Neutrophil (primary cell): ENCODE data around the gene CCDC80.
"Not testable (repeated sequence)": the region's sequence is repeated elsewhere in the genome, so short reads cannot be mapped to it uniquely, and the experiment has no call there.

Experiments used
- H3K27ac ChIP-seq: fragments of 200-600 bp; sonication (generic); 2 replicates; pipeline ENCODE4 v1.5.1; 2016; ENCODE audit warnings: mild to moderate bottlenecking, moderate library complexity
- H3K27me3 ChIP-seq: fragments of 200-600 bp; sonication (generic); 2 replicates; pipeline ENCODE4 v1.6.0; 2016; ENCODE audit warnings: mild to moderate bottlenecking
- H3K36me3 ChIP-seq: fragments of 200-600 bp; sonication (generic); 2 replicates; pipeline ENCODE4 v1.5.1; 2017
- H3K4me1 ChIP-seq, 2 experiments: fragments of 200-600 bp in 1 of 2; sonication (generic) in 1 of 2; 1 replicate in 1 of 2; 2 replicates in 1 of 2; pipeline versions ENCODE4 v1.5.1 to v1.6.1; 2013 to 2016; ENCODE audit warnings: low read depth in 1 of 2, low read length in 1 of 2, mild to moderate bottlenecking in 1 of 2, moderate library complexity in 1 of 2; ENCODE audit not compliant: control insufficient read depth in 1 of 2, insufficient read depth in 1 of 2
- H3K4me3 ChIP-seq, 2 experiments: fragments of 200-600 bp in 1 of 2; sonication (generic) in 1 of 2; 1 replicate in 1 of 2; 2 replicates in 1 of 2; pipeline ENCODE4 v1.5.1; 2013 to 2016; ENCODE audit warnings: low read depth in 1 of 2, low read length in 1 of 2, mild to moderate bottlenecking in 1 of 2, moderate library complexity in 1 of 2
- H3K9me3 ChIP-seq: fragments of 200-600 bp; sonication (generic); 2 replicates; pipeline ENCODE4 v1.5.1; 2016
- CTCF ChIP-seq: fragments of 200-600 bp; sonication (generic); IDR thresholded peaks from 2 replicates; pipeline ENCODE4 v1.5.1; 2016; ENCODE audit warnings: antibody characterized with exemption

CCDC80 gene

GRCh38 chr3:112569265-112569664, 71.7 kb downstream of the CCDC80 start:
- Histone ChIP-seq H3K36me3 (peaks cover 9% of the 10 kb centered on the region), H3K27me3 (no peaks in the 10 kb centered on the region), H3K27ac (peak overlapping the region; percentile 68), H3K9me3 (no peaks in the 10 kb centered on the region), H3K4me3 (peak overlapping the region in 1 of 2 experiments; percentile 15), H3K4me1 (peaks cover 45 to 51% of the 10 kb centered on the region in 2 experiments)
- TF ChIP-seq CTCF, result no peak

- Histone ChIP-seq H3K27ac (peak overlapping the region; percentile 68), H3K4me3 (no peak overlapping the region), H3K36me3 (peaks cover 9% of the 10 kb centered on the region), H3K27me3 (no peaks in the 10 kb centered on the region), H3K4me1 (peaks cover 50 to 57% of the 10 kb centered on the region in 2 experiments), H3K9me3 (no peaks in the 10 kb centered on the region)
- no peak for TF ChIP-seq CTCF
Measured at GRCh38 chr3:112568642-112569041, 72.3 kb downstream of the CCDC80 start.

GRCh38 chr3:112564940-112565305, 76.0 kb downstream of the CCDC80 start:
- H3K27ac ChIP-seq, result no peak overlapping the region
- H3K27me3 ChIP-seq, result no peaks in the 10 kb centered on the region
- no peak for TF ChIP-seq CTCF
- no peaks in the 10 kb centered on the region for H3K9me3 ChIP-seq
- no peak overlapping the region for H3K4me3 ChIP-seq
- peaks cover 52 to 54% of the 10 kb centered on the region in 2 experiments for H3K4me1 ChIP-seq
- no peaks in the 10 kb centered on the region for H3K36me3 ChIP-seq

GRCh38 chr3:112564247-112564939, 76.5 kb downstream of the CCDC80 start:
- not testable (repeated sequence) for H3K36me3 ChIP-seq
- peak overlapping the region; percentile 93 for H3K27ac ChIP-seq

GRCh38 chr3:112561734-112562529, 79.0 kb downstream of the CCDC80 start, which contains the start of the genes ATG3 and SLC35A5:
Gene ATG3, minus strand, starts transcription at chr3:112561962. Its CDS starts 434 bp downstream, at chr3:112561528.
Gene SLC35A5, plus strand, starts transcription at chr3:112562045. Its CDS starts 1,359 bp downstream, at chr3:112563404.
- H3K27ac ChIP-seq, result peak within 1 kb of the TSS; percentile 93
- peak within 1 kb of the TSS; percentile 88 to 99 for H3K4me3 ChIP-seq
- H3K27me3 ChIP-seq, result no peaks in the 10 kb centered on the region

More at GRCh38 chr3:112564247-112564939, 76.5 kb downstream of the CCDC80 start:
- H3K27me3 ChIP-seq, H3K4me3 ChIP-seq, H3K9me3 ChIP-seq: not testable (repeated sequence)
- peaks cover 52 to 54% of the 10 kb centered on the region in 2 experiments for H3K4me1 ChIP-seq

More at GRCh38 chr3:112561734-112562529, 79.0 kb downstream of the CCDC80 start, which contains the start of the genes ATG3 and SLC35A5:
- Histone ChIP-seq H3K9me3 (no peaks in the 10 kb centered on the region), H3K36me3 (no peaks in the 10 kb centered on the region), H3K4me1 (peaks cover 59 to 62% of the 10 kb centered on the region in 2 experiments)
- TF ChIP-seq CTCF, result peak; percentile 30
